ENCODE results near the gene DDX59. TPM values are rescaled to one million over a fixed set of nuclear protein-coding genes. Genes with fewer than 3 reads are reported as not detected.

Gene DDX59
- total RNA-seq, 2 experiments from 2014 or later: 24.6 to 28.7 TPM

DNA sequence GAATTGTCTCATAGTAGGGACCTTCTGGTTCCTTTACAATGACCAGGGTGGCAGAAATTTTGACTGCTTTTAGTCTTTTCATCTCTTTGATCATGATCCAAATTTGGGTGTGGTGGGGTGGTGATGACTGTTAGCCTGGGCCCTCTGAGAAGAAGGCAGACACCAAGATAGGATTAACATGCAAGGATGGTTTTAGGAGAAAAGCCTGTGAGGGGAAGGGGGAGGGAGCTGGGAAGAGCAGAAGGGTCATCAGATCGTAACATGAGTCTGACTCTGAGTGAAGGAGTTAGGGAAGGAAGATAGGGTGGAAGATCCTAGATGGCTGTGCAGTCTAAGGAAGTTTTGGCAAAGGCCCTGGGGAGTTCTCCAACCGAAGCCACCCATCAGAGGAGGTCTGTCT lies 40.5 kb upstream of the DDX59 start:
- no peak overlapping the region for H3K4me3 ChIP-seq (ENCODE audit: low read depth, low read length, poor library complexity, severe bottlenecking)
- TF ChIP-seq, protein P1, sequence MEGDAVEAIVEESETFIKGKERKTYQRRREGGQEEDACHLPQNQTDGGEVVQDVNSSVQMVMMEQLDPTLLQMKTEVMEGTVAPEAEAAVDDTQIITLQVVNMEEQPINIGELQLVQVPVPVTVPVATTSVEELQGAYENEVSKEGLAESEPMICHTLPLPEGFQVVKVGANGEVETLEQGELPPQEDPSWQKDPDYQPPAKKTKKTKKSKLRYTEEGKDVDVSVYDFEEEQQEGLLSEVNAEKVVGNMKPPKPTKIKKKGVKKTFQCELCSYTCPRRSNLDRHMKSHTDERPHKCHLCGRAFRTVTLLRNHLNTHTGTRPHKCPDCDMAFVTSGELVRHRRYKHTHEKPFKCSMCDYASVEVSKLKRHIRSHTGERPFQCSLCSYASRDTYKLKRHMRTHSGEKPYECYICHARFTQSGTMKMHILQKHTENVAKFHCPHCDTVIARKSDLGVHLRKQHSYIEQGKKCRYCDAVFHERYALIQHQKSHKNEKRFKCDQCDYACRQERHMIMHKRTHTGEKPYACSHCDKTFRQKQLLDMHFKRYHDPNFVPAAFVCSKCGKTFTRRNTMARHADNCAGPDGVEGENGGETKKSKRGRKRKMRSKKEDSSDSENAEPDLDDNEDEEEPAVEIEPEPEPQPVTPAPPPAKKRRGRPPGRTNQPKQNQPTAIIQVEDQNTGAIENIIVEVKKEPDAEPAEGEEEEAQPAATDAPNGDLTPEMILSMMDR (conservative IDR thresholded peaks at IDR 0.05; ENCODE audit: low read length): no peak
- TF ChIP-seq EZH2phosphoT487 (IDR thresholded peaks at IDR 0.05; ENCODE audit: borderline replicate concordance, low read depth, low read length): no peak
- no peaks in the 10 kb centered on the region for H3K4me1 ChIP-seq (ENCODE audit: insufficient read depth, low read length, poor library complexity, severe bottlenecking)
- H3K27ac ChIP-seq (ENCODE audit: low read depth, low read length, poor library complexity, severe bottlenecking): no peak overlapping the region
- no peak for DNase-seq (ENCODE audit: low spot score)
- H3K79me2 ChIP-seq (ENCODE audit: insufficient read depth, low read depth, low read length): no peaks in the 10 kb centered on the region
- no peak overlapping the region for H3K4me2 ChIP-seq (ENCODE audit: low read length)
- no peaks in the 10 kb centered on the region for H3K9me3 ChIP-seq (ENCODE audit: low read length)
- no peaks in the 10 kb centered on the region for H3K36me3 ChIP-seq (ENCODE audit: insufficient read depth, low read length)
- BruUV-seq (replicated peaks): no TSS peak
- intact Hi-C loops (cut with micrococcal nuclease; ENCODE audit: unreplicated experiment): no loop called here
- CTCF ChIA-PET (ENCODE audit: unreplicated experiment): no interaction called here
- POLR2A ChIA-PET: interaction anchor here (0.5 kb wide), 1 partner anchor 1184 kb away, joined by 3 read pairs; no protein-coding TSS in a partner anchor
- no peaks in the 10 kb centered on the region for H4K20me1 ChIP-seq (ENCODE audit: insufficient read depth, low read length)
- H3K9me2 ChIP-seq (ENCODE audit: insufficient read depth, low read length): no peaks in the 10 kb centered on the region
- H2AFZ ChIP-seq (ENCODE audit: low read length): no peak overlapping the region

DNA sequence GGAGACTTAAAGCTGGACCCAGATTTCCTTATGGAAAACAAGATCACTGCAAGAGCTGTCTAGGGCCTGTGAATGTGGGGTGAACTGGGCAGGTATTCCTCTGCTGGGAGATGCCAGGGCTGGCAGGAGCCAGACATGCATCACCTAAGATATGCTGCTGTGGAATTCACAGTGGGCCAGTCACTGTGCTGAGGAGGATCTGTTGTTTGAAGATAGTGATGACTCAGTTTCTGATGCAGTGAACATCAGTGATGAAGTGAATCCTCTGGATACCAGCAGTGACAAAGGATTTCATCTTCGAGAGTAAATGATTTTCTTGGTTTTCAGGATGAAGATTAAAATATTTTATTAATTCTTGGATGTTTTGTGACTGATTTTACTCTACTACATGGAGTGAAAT lies 39.1 kb upstream of the DDX59 start:
- H3K9me2 ChIP-seq (ENCODE audit: insufficient read depth, low read length): no peaks in the 10 kb centered on the region
- ChIA-PET POLR2A (no interaction called here), CTCF (ENCODE audit: unreplicated experiment) (no interaction called here)
- H3K4me2 ChIP-seq (ENCODE audit: low read length): no peak overlapping the region
- H4K20me1 ChIP-seq (ENCODE audit: insufficient read depth, low read length): no peaks in the 10 kb centered on the region
- no peaks in the 10 kb centered on the region for H3K4me1 ChIP-seq (ENCODE audit: insufficient read depth, low read length, poor library complexity, severe bottlenecking)
- H3K36me3 ChIP-seq (ENCODE audit: insufficient read depth, low read length): no peaks in the 10 kb centered on the region
- H2AFZ ChIP-seq (ENCODE audit: low read length): no peak overlapping the region
- H3K4me3 ChIP-seq (ENCODE audit: low read depth, low read length, poor library complexity, severe bottlenecking): no peak overlapping the region
- H3K79me2 ChIP-seq (ENCODE audit: insufficient read depth, low read depth, low read length): no peaks in the 10 kb centered on the region
- TF ChIP-seq, protein P1 (conservative IDR thresholded peaks at IDR 0.05; ENCODE audit: low read length): no peak
- intact Hi-C loops (cut with micrococcal nuclease; ENCODE audit: unreplicated experiment): no loop called here
- no peaks in the 10 kb centered on the region for H3K9me3 ChIP-seq (ENCODE audit: low read length)
- no TSS peak for BruUV-seq (replicated peaks)
- no peak for DNase-seq (ENCODE audit: low spot score)
- H3K27ac ChIP-seq (ENCODE audit: low read depth, low read length, poor library complexity, severe bottlenecking): no peak overlapping the region

DNA sequence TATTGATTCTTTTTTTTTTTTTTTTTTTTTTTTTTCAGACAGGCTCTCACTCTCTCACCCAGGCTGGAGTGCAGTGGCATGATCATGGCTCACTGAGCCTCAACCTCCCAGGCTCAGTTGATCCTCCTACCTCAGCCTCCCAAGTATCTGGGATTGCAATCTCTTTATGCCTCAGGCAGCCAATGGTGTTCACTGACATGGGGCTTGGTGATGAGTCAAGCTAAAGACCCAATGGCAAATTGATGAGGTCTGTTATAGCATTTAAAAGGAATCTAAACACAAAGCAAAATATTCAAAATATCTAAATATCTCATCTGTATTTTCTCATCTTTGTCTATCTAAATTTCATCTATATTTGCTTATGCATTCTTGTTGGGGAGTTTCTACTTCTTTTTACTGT lies 38.5 kb upstream of the DDX59 start:
- H3K79me2 ChIP-seq (ENCODE audit: insufficient read depth, low read depth, low read length): no peaks in the 10 kb centered on the region
- ChIA-PET POLR2A (interaction anchor here (0.7 kb wide), 1 partner anchor 12 kb away, joined by 3 read pairs; no protein-coding TSS in a partner anchor), CTCF (ENCODE audit: unreplicated experiment) (no interaction called here)
- H3K9me2 ChIP-seq (ENCODE audit: insufficient read depth, low read length): no peaks in the 10 kb centered on the region
- no peaks in the 10 kb centered on the region for H3K9me3 ChIP-seq (ENCODE audit: low read length)
- H2AFZ ChIP-seq (ENCODE audit: low read length): no peak overlapping the region
- BruUV-seq (replicated peaks): no TSS peak
- intact Hi-C loops (cut with micrococcal nuclease; ENCODE audit: unreplicated experiment): no loop called here
- TF ChIP-seq EZH2phosphoT487 (IDR thresholded peaks at IDR 0.05; ENCODE audit: borderline replicate concordance, low read depth, low read length): no peak
- TF ChIP-seq, protein P1 (conservative IDR thresholded peaks at IDR 0.05; ENCODE audit: low read length): no peak
- H3K36me3 ChIP-seq (ENCODE audit: insufficient read depth, low read length): no peaks in the 10 kb centered on the region
- no peak overlapping the region for H3K4me3 ChIP-seq (ENCODE audit: low read depth, low read length, poor library complexity, severe bottlenecking)
- no peak overlapping the region for H3K27ac ChIP-seq (ENCODE audit: low read depth, low read length, poor library complexity, severe bottlenecking)
- DNase-seq (ENCODE audit: low spot score): no peak
- H4K20me1 ChIP-seq (ENCODE audit: insufficient read depth, low read length): no peaks in the 10 kb centered on the region
- H3K4me1 ChIP-seq (ENCODE audit: insufficient read depth, low read length, poor library complexity, severe bottlenecking): no peaks in the 10 kb centered on the region
- no peak overlapping the region for H3K4me2 ChIP-seq (ENCODE audit: low read length)
